ENCODE data around the gene MB21D2.

DNA sequence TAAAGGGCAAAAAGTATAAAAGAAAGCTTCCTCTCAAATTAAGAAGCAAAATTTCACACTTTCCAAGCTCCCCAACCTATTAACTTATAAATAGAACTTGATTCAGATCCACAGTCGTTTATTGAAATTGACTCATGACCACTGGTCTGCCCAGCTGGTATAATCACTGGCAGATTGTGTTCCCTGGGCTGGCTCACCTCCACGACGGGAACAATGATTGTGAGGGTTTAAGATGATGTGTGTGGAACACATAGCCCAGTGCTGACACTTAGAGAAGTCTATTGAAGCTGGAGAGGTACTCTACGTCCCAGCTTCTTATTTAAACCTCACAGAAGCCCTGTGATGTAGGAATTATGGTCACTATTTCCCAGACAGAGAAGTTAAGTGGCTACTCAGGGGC lies 90.4 kb downstream of the MB21D2 start:
- TF ChIP-seq, protein P1, sequence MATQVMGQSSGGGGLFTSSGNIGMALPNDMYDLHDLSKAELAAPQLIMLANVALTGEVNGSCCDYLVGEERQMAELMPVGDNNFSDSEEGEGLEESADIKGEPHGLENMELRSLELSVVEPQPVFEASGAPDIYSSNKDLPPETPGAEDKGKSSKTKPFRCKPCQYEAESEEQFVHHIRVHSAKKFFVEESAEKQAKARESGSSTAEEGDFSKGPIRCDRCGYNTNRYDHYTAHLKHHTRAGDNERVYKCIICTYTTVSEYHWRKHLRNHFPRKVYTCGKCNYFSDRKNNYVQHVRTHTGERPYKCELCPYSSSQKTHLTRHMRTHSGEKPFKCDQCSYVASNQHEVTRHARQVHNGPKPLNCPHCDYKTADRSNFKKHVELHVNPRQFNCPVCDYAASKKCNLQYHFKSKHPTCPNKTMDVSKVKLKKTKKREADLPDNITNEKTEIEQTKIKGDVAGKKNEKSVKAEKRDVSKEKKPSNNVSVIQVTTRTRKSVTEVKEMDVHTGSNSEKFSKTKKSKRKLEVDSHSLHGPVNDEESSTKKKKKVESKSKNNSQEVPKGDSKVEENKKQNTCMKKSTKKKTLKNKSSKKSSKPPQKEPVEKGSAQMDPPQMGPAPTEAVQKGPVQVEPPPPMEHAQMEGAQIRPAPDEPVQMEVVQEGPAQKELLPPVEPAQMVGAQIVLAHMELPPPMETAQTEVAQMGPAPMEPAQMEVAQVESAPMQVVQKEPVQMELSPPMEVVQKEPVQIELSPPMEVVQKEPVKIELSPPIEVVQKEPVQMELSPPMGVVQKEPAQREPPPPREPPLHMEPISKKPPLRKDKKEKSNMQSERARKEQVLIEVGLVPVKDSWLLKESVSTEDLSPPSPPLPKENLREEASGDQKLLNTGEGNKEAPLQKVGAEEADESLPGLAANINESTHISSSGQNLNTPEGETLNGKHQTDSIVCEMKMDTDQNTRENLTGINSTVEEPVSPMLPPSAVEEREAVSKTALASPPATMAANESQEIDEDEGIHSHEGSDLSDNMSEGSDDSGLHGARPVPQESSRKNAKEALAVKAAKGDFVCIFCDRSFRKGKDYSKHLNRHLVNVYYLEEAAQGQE (IDR thresholded peaks at IDR 0.05; ENCODE audit: low read depth) = no peak
- no peak for TF ChIP-seq TAF1 (IDR thresholded peaks at IDR 0.05; ENCODE audit: low read depth)
- TF ChIP-seq TEAD4 (IDR thresholded peaks at IDR 0.05) = no peak
- TF ChIP-seq EP300 (IDR thresholded peaks at IDR 0.05; ENCODE audit: borderline replicate concordance) = no peak
- TF ChIP-seq, protein P2, sequence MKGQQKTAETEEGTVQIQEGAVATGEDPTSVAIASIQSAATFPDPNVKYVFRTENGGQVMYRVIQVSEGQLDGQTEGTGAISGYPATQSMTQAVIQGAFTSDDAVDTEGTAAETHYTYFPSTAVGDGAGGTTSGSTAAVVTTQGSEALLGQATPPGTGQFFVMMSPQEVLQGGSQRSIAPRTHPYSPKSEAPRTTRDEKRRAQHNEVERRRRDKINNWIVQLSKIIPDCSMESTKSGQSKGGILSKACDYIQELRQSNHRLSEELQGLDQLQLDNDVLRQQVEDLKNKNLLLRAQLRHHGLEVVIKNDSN (IDR thresholded peaks at IDR 0.05) = no peak
- no peak for TF ChIP-seq ZBTB7A (IDR thresholded peaks at IDR 0.05; ENCODE audit: low read depth)
- no peak for TF ChIP-seq TCF12 (IDR thresholded peaks at IDR 0.05; ENCODE audit: low read depth)
- no peak for TF ChIP-seq FOXM1 (IDR thresholded peaks at IDR 0.05; ENCODE audit: borderline replicate concordance, low read depth)
- TF ChIP-seq RAD21 (IDR thresholded peaks at IDR 0.05; ENCODE audit: low read depth) = no peak
- no peak for TF ChIP-seq CEBPB (IDR thresholded peaks at IDR 0.05)
- no peak for TF ChIP-seq NFIC (IDR thresholded peaks at IDR 0.05)
